ENCODE measurements around the gene OR10Z1.

- TF ChIP-seq POLR2A (IDR thresholded peaks at IDR 0.05; ENCODE audit: low read depth) (no peak), CTCF (IDR thresholded peaks at IDR 0.05) (no peak), POLR2AphosphoS5 (IDR thresholded peaks at IDR 0.05) (no peak)
These were observed 33.1 kb downstream of the OR10Z1 start for GRCh38 chr1:158638146-158638545.

All from esophagus muscularis mucosa (tissue), 3 donors.